ENCODE data around the gene KIAA1755. TPM values are rescaled to one million over a fixed set of nuclear protein-coding genes. Genes with fewer than 3 reads are reported as not detected.

KIAA1755 gene
- total RNA-seq, 2 donors from 2014 or later, result 0.78 to 0.99 TPM

DNA sequence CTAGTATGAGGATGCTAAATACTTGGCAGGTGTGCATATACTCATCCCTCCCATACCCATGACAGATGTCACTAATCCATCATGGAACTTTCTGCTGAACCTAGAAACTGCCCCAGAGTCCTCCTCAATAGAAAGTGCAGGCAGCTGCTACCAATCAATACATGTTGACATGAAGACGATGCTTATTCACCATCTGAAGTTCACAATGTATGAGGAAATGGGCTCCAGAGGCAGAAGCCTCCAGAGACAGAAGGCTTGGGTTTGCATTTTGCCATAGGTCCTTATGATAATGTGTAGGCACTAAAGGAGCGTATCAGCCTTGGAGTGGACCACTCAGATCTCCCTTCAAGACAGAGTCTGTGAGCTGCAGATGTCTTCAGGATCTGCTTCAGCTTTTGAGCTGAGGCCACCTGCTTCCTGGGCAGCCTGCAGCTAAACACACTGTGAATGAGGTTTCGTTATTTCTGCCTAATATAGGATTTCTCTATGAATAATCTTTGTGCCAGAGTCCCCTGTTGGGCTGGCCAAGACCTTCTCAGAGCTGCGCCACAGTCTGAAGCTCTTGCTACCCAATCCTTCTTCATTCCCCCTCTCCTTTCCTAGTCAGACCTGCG lies 7.5 kb upstream of the KIAA1755 start:
- no peaks in the 10 kb centered on the region for H3K27me3 ChIP-seq
- no peak overlapping the region for H3K4me3 ChIP-seq
- intact Hi-C loops (cut with DNase I), result no loop called here
- no peaks in the 10 kb centered on the region for H3K36me3 ChIP-seq (replicated peaks in 1 of 2; ENCODE audit: insufficient read depth in 1 of 2, low read depth in 2 of 2)
- H3K27ac ChIP-seq, result no peak overlapping the region
- DNase-seq (no peak), ATAC-seq (no peak)
- 56 to 64% methylated on average over 5 of the region's 5 CpGs for WGBS, 2 donors
- TF ChIP-seq, protein P1, sequence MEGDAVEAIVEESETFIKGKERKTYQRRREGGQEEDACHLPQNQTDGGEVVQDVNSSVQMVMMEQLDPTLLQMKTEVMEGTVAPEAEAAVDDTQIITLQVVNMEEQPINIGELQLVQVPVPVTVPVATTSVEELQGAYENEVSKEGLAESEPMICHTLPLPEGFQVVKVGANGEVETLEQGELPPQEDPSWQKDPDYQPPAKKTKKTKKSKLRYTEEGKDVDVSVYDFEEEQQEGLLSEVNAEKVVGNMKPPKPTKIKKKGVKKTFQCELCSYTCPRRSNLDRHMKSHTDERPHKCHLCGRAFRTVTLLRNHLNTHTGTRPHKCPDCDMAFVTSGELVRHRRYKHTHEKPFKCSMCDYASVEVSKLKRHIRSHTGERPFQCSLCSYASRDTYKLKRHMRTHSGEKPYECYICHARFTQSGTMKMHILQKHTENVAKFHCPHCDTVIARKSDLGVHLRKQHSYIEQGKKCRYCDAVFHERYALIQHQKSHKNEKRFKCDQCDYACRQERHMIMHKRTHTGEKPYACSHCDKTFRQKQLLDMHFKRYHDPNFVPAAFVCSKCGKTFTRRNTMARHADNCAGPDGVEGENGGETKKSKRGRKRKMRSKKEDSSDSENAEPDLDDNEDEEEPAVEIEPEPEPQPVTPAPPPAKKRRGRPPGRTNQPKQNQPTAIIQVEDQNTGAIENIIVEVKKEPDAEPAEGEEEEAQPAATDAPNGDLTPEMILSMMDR (IDR thresholded peaks at IDR 0.05), result no peak
- no peak for TF ChIP-seq POLR2A (IDR thresholded peaks at IDR 0.05)
- H3K9me3 ChIP-seq, result no peaks in the 10 kb centered on the region
- H3K4me1 ChIP-seq, result no peaks in the 10 kb centered on the region

DNA sequence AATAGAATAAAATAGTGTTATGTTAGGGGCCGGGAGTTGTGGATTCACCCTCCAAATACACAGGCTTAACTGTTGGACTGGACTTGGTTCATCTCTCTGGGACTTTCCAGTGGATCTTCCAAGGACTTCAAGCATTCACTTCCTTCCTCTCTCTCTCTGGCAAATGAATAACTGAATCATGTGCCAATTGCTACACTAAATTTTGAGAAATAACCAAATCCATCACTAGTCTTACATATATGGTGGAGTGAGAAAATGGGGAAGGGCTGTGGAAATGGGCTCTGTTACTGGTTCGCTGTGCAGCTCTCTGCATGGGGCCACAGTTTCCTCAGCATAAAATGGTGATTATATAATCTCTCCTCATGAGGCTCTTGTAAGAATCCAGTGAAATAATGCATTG lies 6.8 kb upstream of the KIAA1755 start:
- Histone ChIP-seq H3K36me3 (replicated peaks in 1 of 2; ENCODE audit: insufficient read depth in 1 of 2, low read depth in 2 of 2) (no peaks in the 10 kb centered on the region), H3K27ac (no peak overlapping the region), H3K27me3 (no peaks in the 10 kb centered on the region), H3K4me1 (no peaks in the 10 kb centered on the region), H3K9me3 (no peaks in the 10 kb centered on the region), H3K4me3 (no peak overlapping the region)
- DNase-seq (no peak), ATAC-seq (no peak)
- intact Hi-C loops (cut with DNase I), result no loop called here
- TF ChIP-seq, protein P1 (IDR thresholded peaks at IDR 0.05), result no peak
- no peak for TF ChIP-seq POLR2A (IDR thresholded peaks at IDR 0.05)
- WGBS, 2 donors, result 57 to 67% methylated on average over 2 of the region's 2 CpGs

DNA sequence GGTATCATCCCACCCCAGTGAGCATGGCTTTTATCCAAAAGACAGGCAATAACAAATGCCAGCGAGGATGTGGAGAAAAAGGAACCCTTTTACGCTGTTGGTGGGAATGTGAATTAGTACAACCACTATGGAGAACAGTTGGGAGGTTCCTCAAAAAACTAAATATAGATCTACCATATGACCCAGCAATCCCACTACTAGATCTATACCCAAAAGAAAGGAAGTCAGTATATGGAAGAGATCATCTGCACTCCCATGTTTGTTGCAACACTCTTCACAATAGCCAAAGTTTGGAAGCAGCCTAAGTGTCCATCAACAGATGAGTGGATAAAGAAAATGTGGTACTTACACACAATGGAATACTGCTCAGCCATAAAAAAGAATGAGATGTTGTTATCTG lies 5.9 kb upstream of the KIAA1755 start:
- ATAC-seq, result no peak
- DNase-seq, result no peak
- no peaks in the 10 kb centered on the region for H3K9me3 ChIP-seq
- H3K27ac ChIP-seq, result no peak overlapping the region
- H3K27me3 ChIP-seq, result no peaks in the 10 kb centered on the region
- intact Hi-C loops (cut with DNase I), result no loop called here
- no peak overlapping the region for H3K4me3 ChIP-seq
- WGBS, 2 donors, result 71 to 80% methylated on average over 2 of the region's 2 CpGs
- TF ChIP-seq, protein P1 (IDR thresholded peaks at IDR 0.05), result no peak
- no peak for TF ChIP-seq POLR2A (IDR thresholded peaks at IDR 0.05)
- no peaks in the 10 kb centered on the region for H3K4me1 ChIP-seq
- H3K36me3 ChIP-seq (replicated peaks in 1 of 2; ENCODE audit: insufficient read depth in 1 of 2, low read depth in 2 of 2), result no peaks in the 10 kb centered on the region

DNA sequence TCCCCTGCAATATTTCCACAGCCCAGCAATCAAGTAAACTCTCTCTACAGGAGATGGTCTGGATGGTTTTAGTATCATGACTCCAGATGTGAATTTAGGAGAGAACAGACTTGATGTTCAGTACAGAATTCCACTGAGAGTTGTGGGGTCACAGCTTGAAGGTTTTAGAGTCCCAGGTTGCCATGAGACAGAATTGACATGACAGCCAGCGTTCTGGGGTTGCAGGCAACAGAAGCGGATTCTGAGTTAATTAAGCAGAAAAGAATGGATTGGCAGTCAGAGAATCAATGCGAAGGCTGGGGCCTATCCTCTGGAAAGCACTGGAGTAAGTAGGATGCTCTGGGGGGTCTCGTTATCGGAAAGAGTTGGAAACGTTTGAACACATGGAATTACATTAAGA lies 2.4 kb upstream of the KIAA1755 start:
- no peak for TF ChIP-seq POLR2A (IDR thresholded peaks at IDR 0.05)
- TF ChIP-seq, protein P1 (IDR thresholded peaks at IDR 0.05), result no peak
- Histone ChIP-seq H3K36me3 (replicated peaks in 1 of 2; ENCODE audit: insufficient read depth in 1 of 2, low read depth in 2 of 2) (no peaks in the 10 kb centered on the region), H3K9me3 (no peaks in the 10 kb centered on the region), H3K4me3 (no peak overlapping the region), H3K4me1 (no peaks in the 10 kb centered on the region), H3K27me3 (peaks cover 0 to 8% of the 10 kb centered on the region in 2 donors), H3K27ac (no peak overlapping the region)
- no peak for ATAC-seq
- DNase-seq, result no peak
- intact Hi-C loops (cut with DNase I), result no loop called here
- 67 to 72% methylated on average over 6 of the region's 6 CpGs for WGBS, 2 donors

DNA sequence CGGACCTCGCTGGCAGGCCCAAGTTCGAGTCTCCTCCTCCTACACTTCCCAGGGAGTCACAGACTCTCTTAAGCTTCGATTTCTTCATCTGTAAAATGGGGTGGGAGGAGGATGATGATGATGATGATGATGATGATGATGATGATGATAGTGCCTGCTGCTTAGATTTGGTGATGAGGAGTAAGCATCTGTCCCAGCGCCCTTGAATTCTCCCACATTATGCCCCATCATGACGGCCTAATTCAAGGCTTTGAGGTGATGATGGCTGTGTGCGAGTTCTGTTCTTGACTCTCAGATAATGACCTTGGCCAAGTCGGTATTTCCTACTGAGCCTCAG lies 487 bp upstream of the KIAA1755 start:
- TF ChIP-seq POLR2A (IDR thresholded peaks at IDR 0.05), result no peak
- TF ChIP-seq, protein P1 (IDR thresholded peaks at IDR 0.05), result no peak
- ATAC-seq (no peak), DNase-seq (no peak)
- intact Hi-C loops (cut with DNase I), result no loop called here
- Histone ChIP-seq H3K9me3 (no peaks in the 10 kb centered on the region), H3K36me3 (replicated peaks in 1 of 2; ENCODE audit: insufficient read depth in 1 of 2, low read depth in 2 of 2) (no peaks in the 10 kb centered on the region), H3K4me1 (no peaks in the 10 kb centered on the region), H3K27ac (no peak overlapping the region), H3K4me3 (no peak overlapping the region), H3K27me3 (peaks cover 0 to 8% of the 10 kb centered on the region in 2 donors)
- 47 to 73% methylated on average over 4 to 8 of the region's 8 CpGs for WGBS, 2 donors

All from body of pancreas (tissue), 4 donors.